K562 (cell line): Measurements from ENCODE around the gene SEMA3A. TPM values are rescaled to one million over a fixed set of nuclear protein-coding genes. Genes with fewer than 3 reads are reported as not detected.

Experiments
- ATAC-seq: fragments of 200-7000 bp; cut with Tn5 transposase; 3 replicates; pipeline ENCODE4 v1.9.1; 2020; ENCODE audit warnings: moderate library complexity
- BruUV-seq: library from RNA; stranded (reverse); fragments of 400-500 nt; replicated peaks from 2 replicates; lab custom pipeline; 2021; lab: Mats Ljungman, UMichigan
- CTCF ChIA-PET: fragments of 300-600 bp; formaldehyde crosslinking; extraction: SDS; loops from one replicate; lab custom pipeline; 2021; ENCODE audit warnings: low intra/inter-chr PET ratio; lab: Yijun Ruan, JAX
- POLR2A ChIA-PET: fragments of 300-600, 350-650 bp; sonication (Branson Sonifier 250); formaldehyde crosslinking; extraction: SDS; loops from one replicate; lab custom pipeline; 2021; ENCODE audit warnings: antibody characterized with exemption, inconsistent platforms; lab: Yijun Ruan, JAX
- DNase-seq, 4 experiments: peaks; one replicate each; pipeline versions ENCODE4 v3.0.0 to v3.0.0-alpha.2; 2011 to 2018; ENCODE audit warnings: low spot score in 3 of 4, mixed read lengths in 3 of 4; ENCODE audit errors: extremely low read depth in 1 of 4
- FAIRE-seq: peaks from 2 replicates; lab custom pipeline; 2011; peaks lifted over from hg19 to GRCh38; lab: Jason Lieb, UNC
- H2AFZ ChIP-seq: 2 replicates; pipeline ENCODE4 v1.6.0; 2011; ENCODE audit warnings: low read depth, low read length, control low read depth, inconsistent platforms
- H3K27ac ChIP-seq: fragments of 200-600 bp; 3 replicates; pipeline ENCODE4 v1.8.0; 2011; ENCODE audit warnings: low read depth, mild to moderate bottlenecking, control low read depth, inconsistent platforms, low read length, moderate library complexity, mixed read lengths; ENCODE audit errors: extremely low read depth
- H3K27me3 ChIP-seq, 2 experiments: fragments of 300-600 bp in 1 of 2; 2 replicates in 1 of 2; 3 replicates in 1 of 2; pipeline versions ENCODE4 v1.6.0 to v1.8.0; 2011; ENCODE audit warnings: inconsistent platforms in 2 of 2, low read length in 2 of 2, mild to moderate bottlenecking in 1 of 2, mixed read lengths in 1 of 2, moderate library complexity in 1 of 2; ENCODE audit not compliant: control insufficient read depth in 2 of 2, insufficient read depth in 2 of 2
- H3K36me3 ChIP-seq: fragments of 300-600 bp; 3 replicates; pipeline ENCODE4 v1.8.0; 2011; ENCODE audit warnings: mild to moderate bottlenecking, low read length, inconsistent platforms; ENCODE audit not compliant: control insufficient read depth, insufficient read depth
- H3K4me1 ChIP-seq, 2 experiments: fragments of 200-600 bp in 1 of 2; replicated peaks in 1 of 2; 2 replicates in 1 of 2; 3 replicates in 1 of 2; pipeline versions ENCODE4 v1.5.1 to v1.8.0; 2011; ENCODE audit warnings: inconsistent platforms in 2 of 2, low read length in 2 of 2, mild to moderate bottlenecking in 1 of 2, mixed read lengths in 1 of 2, moderate library complexity in 1 of 2; ENCODE audit not compliant: control insufficient read depth in 2 of 2, insufficient read depth in 2 of 2
- H3K4me2 ChIP-seq: 2 replicates; pipeline ENCODE4 v1.6.1; 2011; ENCODE audit warnings: low read length, control low read depth, inconsistent platforms, mixed read lengths; ENCODE audit not compliant: insufficient read depth
- H3K4me3 ChIP-seq: fragments of 200-600 bp; sonication (generic), shearing (Covaris generic); 2 replicates; pipeline ENCODE4 v1.5.1; 2016; ENCODE audit warnings: control low read depth, inconsistent platforms
- H3K79me2 ChIP-seq: fragments of 200-600 bp; 3 replicates; pipeline ENCODE4 v1.8.0; 2011; ENCODE audit warnings: low read length, inconsistent platforms; ENCODE audit not compliant: control insufficient read depth, insufficient read depth
- H3K9ac ChIP-seq, 2 experiments: 2 replicates each; pipeline versions ENCODE4 v1.6.0 to v1.6.1; 2011; ENCODE audit warnings: low read depth in 2 of 2, low read length in 2 of 2, control low read depth in 1 of 2, inconsistent platforms in 1 of 2, mild to moderate bottlenecking in 1 of 2, mixed read lengths in 1 of 2; ENCODE audit not compliant: insufficient read depth in 1 of 2
- H3K9me1 ChIP-seq: one replicate; pipeline ENCODE4 v1.6.0; 2011; ENCODE audit warnings: inconsistent platforms, mild to moderate bottlenecking, low read length, moderate library complexity; ENCODE audit not compliant: control insufficient read depth, insufficient read depth
- H3K9me3 ChIP-seq: replicated peaks from 2 replicates; pipeline ENCODE4 v1.5.1; 2011; ENCODE audit warnings: low read depth, low read length, inconsistent platforms; ENCODE audit not compliant: control insufficient read depth, insufficient read depth
- H4K20me1 ChIP-seq: replicated peaks from 2 replicates; pipeline ENCODE4 v1.6.1; 2011; ENCODE audit warnings: low read length, inconsistent platforms, mixed read lengths; ENCODE audit not compliant: control insufficient read depth, insufficient read depth
- TRIM28 ChIP-seq: fragments of 450-650 bp; IDR thresholded peaks from 2 replicates; pipeline ENCODE4 v1.6.1; 2017
- ZNF232 ChIP-seq: sonication (generic); formaldehyde crosslinking; IDR thresholded peaks from 2 replicates; pipeline ENCODE4 v1.8.0; 2022; ENCODE audit warnings: mild to moderate bottlenecking, missing genetic modification reagents
- WGBS: fragments of 100-300 bp; shearing (Covaris generic); methylation state at CpG from one replicate; pipeline ENCODE4 v1.1.6; 2016; ENCODE audit warnings: low coverage, mixed read lengths; ENCODE audit not compliant: insufficient coverage; ENCODE audit errors: missing lambda C conversion rate; 5-methylcytosine and 5-hydroxymethylcytosine counted together
- in situ Hi-C: fragments of 300-500 bp; cut with MboI; formaldehyde crosslinking; loops from 4 replicates; pipeline ENCODE4 v1.15.0; 2018; ENCODE audit warnings: inconsistent platforms, mixed read lengths
- intact Hi-C: fragments of 100-400 bp; cut with micrococcal nuclease; formaldehyde crosslinking; loops from 2 replicates; pipeline ENCODE4 v1.14.2; 2022
- polyA plus RNA-seq, 8 experiments: library from polyadenylated mRNA; depleted of rRNA in 4 of 8; stranded (reverse) in 5 of 8; unstranded in 3 of 8; fragments of >200 nt; fragmentation: Nextera tagmentation in 2 of 8; fragmentation: Illumina TruSeq in 1 of 8; extraction: Ambion mirVana in 2 of 8; extraction: Trizol in 1 of 8; gene quantifications; 2 replicates each; pipeline versions ENCODE4 v1.2.1 to v1.2.3, GENCODE V29; 2011 to 2014; ENCODE audit warnings: inconsistent platforms in 1 of 8, missing spikeins in 1 of 8
- total RNA-seq, 7 experiments: library from RNA; depleted of rRNA in 6 of 7; stranded (reverse); fragments of >200 nt in 6 of 7; fragmentation: Illumina TruSeq in 2 of 7; extraction: Trizol in 2 of 7; gene quantifications; 2 replicates each; pipeline versions ENCODE4 v1.2.1 to v1.2.3, GENCODE V29; 2011 to 2021; ENCODE audit warnings: low replicate concordance in 1 of 7
- TF ChIP-seq, protein P1 (sequence below), 2 experiments: fragments of 200-800 bp in 1 of 2; sonication (Bioruptor generic) in 1 of 2; sonication (generic) in 1 of 2; formaldehyde crosslinking in 1 of 2; IDR thresholded peaks in 1 of 2; conservative IDR thresholded peaks in 1 of 2; 2 replicates each; pipeline versions ENCODE4 v1.5.0 to v1.6.1; 2016 to 2020; ENCODE audit warnings: missing compliant biosample characterization in 1 of 2, missing genetic modification characterization in 1 of 2, missing genetic modification reagents in 1 of 2
- TF ChIP-seq, protein P2 (sequence below): sonication (generic); formaldehyde crosslinking; IDR thresholded peaks from 2 replicates; pipeline ENCODE4 v1.8.1; 2022; ENCODE audit warnings: missing genetic modification reagents
- TF ChIP-seq, protein P3 (sequence below): fragments of 250-450 bp; sonication (Bioruptor Pico); IDR thresholded peaks from 2 replicates; pipeline ENCODE4 v1.5.0; 2020; ENCODE audit warnings: mild to moderate bottlenecking, borderline replicate concordance

Gene SEMA3A
- total and polyA plus RNA-seq, 9 of the 15 experiments (the other 6 are each of a cell fraction or from before 2014, with no cell fraction given), result 0.36 to 3.0 (median 1.1) TPM

DNA sequence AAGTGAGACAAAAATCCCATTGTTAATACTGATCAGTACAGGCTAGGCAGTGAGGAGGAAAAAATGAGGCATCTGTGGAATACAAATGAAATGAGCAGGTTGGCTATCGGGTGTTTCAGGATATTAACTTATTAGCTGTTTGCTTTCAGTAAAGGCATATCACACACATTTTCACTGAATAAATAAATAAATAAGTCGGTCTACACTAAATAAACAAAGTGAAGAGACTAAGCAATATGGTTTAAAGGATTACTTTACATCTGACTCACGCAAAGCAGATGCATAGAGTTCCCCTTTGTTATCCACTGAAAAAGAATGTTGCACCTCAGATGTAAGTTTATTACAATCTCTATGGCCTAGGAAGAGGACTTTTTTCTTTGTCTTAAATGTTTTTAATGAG lies 6.3 kb upstream of the SEMA3A start (continued):
- TF ChIP-seq, protein P1, sequence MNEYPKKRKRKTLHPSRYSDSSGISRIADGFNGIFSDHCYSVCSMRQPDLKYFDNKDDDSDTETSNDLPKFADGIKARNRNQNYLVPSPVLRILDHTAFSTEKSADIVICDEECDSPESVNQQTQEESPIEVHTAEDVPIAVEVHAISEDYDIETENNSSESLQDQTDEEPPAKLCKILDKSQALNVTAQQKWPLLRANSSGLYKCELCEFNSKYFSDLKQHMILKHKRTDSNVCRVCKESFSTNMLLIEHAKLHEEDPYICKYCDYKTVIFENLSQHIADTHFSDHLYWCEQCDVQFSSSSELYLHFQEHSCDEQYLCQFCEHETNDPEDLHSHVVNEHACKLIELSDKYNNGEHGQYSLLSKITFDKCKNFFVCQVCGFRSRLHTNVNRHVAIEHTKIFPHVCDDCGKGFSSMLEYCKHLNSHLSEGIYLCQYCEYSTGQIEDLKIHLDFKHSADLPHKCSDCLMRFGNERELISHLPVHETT (CRISPR knock-in tag; conservative IDR thresholded peaks at IDR 0.05 in 1 of 2, IDR thresholded peaks at IDR 0.05 in 1 of 2), result no peak
- no peak for TF ChIP-seq ZNF232 (CRISPR knock-in tag)
- TF ChIP-seq, protein P2, sequence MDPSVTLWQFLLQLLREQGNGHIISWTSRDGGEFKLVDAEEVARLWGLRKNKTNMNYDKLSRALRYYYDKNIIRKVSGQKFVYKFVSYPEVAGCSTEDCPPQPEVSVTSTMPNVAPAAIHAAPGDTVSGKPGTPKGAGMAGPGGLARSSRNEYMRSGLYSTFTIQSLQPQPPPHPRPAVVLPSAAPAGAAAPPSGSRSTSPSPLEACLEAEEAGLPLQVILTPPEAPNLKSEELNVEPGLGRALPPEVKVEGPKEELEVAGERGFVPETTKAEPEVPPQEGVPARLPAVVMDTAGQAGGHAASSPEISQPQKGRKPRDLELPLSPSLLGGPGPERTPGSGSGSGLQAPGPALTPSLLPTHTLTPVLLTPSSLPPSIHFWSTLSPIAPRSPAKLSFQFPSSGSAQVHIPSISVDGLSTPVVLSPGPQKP, result no peak

DNA sequence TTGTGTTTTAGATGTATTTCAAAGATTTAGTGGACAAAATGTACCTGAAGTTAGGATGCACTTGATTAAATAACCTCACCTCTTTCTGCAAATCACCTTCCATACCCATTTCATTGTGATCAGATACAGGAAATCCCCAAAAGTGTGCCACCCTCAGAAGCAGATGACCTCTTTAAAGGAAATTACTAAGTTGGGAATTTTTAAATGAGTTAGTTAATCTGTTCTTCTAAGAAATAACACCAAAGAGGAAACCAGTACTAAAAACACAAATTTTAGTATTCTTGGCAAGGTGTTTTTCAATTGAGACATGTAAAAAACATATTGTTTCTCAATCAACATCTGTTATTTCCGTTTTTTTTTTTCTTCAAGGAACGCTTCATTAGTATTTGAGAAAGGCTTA lies 4.6 kb upstream of the SEMA3A start:
- Histone ChIP-seq H3K79me2 (no peaks in the 10 kb centered on the region), H3K4me1 (no peaks in the 10 kb centered on the region), H3K27me3 (no peaks in the 10 kb centered on the region), H3K27ac (no peak overlapping the region), H4K20me1 (no peaks in the 10 kb centered on the region), H3K4me3 (no peak overlapping the region)
- 0% methylated on average over 2 of the region's 2 CpGs for WGBS
- POLR2A ChIA-PET, result no interaction called here
- no peak for ATAC-seq
- in situ Hi-C loops, result no loop called here
- TF ChIP-seq, protein P3, sequence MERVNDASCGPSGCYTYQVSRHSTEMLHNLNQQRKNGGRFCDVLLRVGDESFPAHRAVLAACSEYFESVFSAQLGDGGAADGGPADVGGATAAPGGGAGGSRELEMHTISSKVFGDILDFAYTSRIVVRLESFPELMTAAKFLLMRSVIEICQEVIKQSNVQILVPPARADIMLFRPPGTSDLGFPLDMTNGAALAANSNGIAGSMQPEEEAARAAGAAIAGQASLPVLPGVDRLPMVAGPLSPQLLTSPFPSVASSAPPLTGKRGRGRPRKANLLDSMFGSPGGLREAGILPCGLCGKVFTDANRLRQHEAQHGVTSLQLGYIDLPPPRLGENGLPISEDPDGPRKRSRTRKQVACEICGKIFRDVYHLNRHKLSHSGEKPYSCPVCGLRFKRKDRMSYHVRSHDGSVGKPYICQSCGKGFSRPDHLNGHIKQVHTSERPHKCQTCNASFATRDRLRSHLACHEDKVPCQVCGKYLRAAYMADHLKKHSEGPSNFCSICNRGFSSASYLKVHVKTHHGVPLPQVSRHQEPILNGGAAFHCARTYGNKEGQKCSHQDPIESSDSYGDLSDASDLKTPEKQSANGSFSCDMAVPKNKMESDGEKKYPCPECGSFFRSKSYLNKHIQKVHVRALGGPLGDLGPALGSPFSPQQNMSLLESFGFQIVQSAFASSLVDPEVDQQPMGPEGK (CRISPR knock-in tag), result no peak
- TF ChIP-seq TRIM28, result no peak
- TF ChIP-seq, all 486 proteins: peak for 0
- DNase-seq, result no peak
- no peak for FAIRE-seq
- CTCF ChIA-PET, result no interaction called here
- Histone ChIP-seq H3K4me2 (no peak overlapping the region), H3K36me3 (no peaks in the 10 kb centered on the region), H2AFZ (no peak overlapping the region), H3K9me1 (no peaks in the 10 kb centered on the region), H3K9ac (no peak overlapping the region), H3K9me3 (no peaks in the 10 kb centered on the region)
- no TSS peak for BruUV-seq
- intact Hi-C loops, result no loop called here
